Panc1 (cell line): Measurements from ENCODE around the gene TSC22D1. TPM values are rescaled to one million over a fixed set of nuclear protein-coding genes. Genes with fewer than 3 reads are reported as not detected.

ENCODE experiments used
- ATAC-seq: fragments of 200-7000 bp; cut with Tn5 transposase; 2 replicates; pipeline ENCODE4 v1.9.1; 2020; ENCODE audit warnings: mild to moderate bottlenecking, moderate library complexity
- BruUV-seq: library from RNA; stranded (reverse); fragments of 400-500 nt; replicated peaks from 2 replicates; lab custom pipeline; 2021; lab: Mats Ljungman, UMichigan
- CTCF ChIA-PET: fragments of 300-600 bp; sonication (Branson Sonifier 250); formaldehyde crosslinking; loops from one replicate; lab custom pipeline; 2022; ENCODE audit warnings: antibody characterized with exemption; lab: Charles Lee
- POLR2A ChIA-PET: fragments of 300-600 bp; sonication (Branson Sonifier 250); formaldehyde crosslinking; loops from one replicate; lab custom pipeline; 2022; ENCODE audit warnings: antibody characterized with exemption; lab: Charles Lee
- DNase-seq: peaks from one replicate; pipeline ENCODE4 v3.0.0-alpha.2; 2010; ENCODE audit warnings: low read depth, low spot score
- H3K27ac ChIP-seq: 2 replicates; pipeline ENCODE4 v1.5.1; 2011; ENCODE audit warnings: mild to moderate bottlenecking, low read length, inconsistent platforms
- H3K27me3 ChIP-seq: fragments of 200-500 bp; sonication (Bioruptor generic); 2 replicates; pipeline ENCODE4 v1.6.0; 2014; ENCODE audit warnings: low read length, inconsistent platforms; ENCODE audit not compliant: control insufficient read depth, insufficient read depth
- H3K36me3 ChIP-seq: fragments of 200-500 bp; sonication (Bioruptor generic); 2 replicates; pipeline ENCODE4 v1.5.1; 2014; ENCODE audit warnings: inconsistent platforms, mild to moderate bottlenecking, low read length, moderate library complexity; ENCODE audit not compliant: control insufficient read depth, insufficient read depth
- H3K4me1 ChIP-seq: 2 replicates; pipeline ENCODE4 v1.5.1; 2011; ENCODE audit warnings: inconsistent platforms, mild to moderate bottlenecking, low read length, moderate library complexity; ENCODE audit not compliant: control insufficient read depth, insufficient read depth
- H3K4me3 ChIP-seq, 2 experiments: 2 replicates each; pipeline ENCODE4 v1.5.1; 2011 to 2012; ENCODE audit warnings: low read depth in 2 of 2, low read length in 2 of 2, mild to moderate bottlenecking in 2 of 2, inconsistent platforms in 1 of 2, moderate library complexity in 1 of 2
- H3K9me3 ChIP-seq: fragments of 200-500 bp; sonication (Bioruptor generic); 2 replicates; pipeline ENCODE4 v1.5.1; 2014; ENCODE audit warnings: low read depth, mild to moderate bottlenecking, inconsistent platforms, low read length, moderate library complexity; ENCODE audit not compliant: control insufficient read depth, insufficient read depth
- POLR2AphosphoS5 ChIP-seq: IDR thresholded peaks from 2 replicates; pipeline ENCODE4 v1.6.1; 2012; ENCODE audit warnings: mild to moderate bottlenecking, low read depth, low read length, moderate library complexity
- SIN3A ChIP-seq: IDR thresholded peaks from 2 replicates; pipeline ENCODE4 v1.6.1; 2012; ENCODE audit warnings: low read depth, mild to moderate bottlenecking, low read length, moderate library complexity, borderline replicate concordance; ENCODE audit not compliant: insufficient read depth
- TCF7L2 ChIP-seq: IDR thresholded peaks from 2 replicates; pipeline ENCODE4 v1.6.1; 2011; ENCODE audit warnings: mild to moderate bottlenecking, low read depth, low read length, inconsistent platforms
- in situ Hi-C: cut with HindIII; loops from 2 replicates; pipeline ENCODE4 v1.10.0; 2016; ENCODE audit warnings: low sequenced_read_pairs, low pct_unique_long_range_greater_than_20kb
- intact Hi-C: fragments of 100-400 bp; cut with micrococcal nuclease; formaldehyde crosslinking; loops from one replicate; pipeline ENCODE4 v1.10.0; 2022; ENCODE audit not compliant: unreplicated experiment
- total RNA-seq: library from RNA; stranded (reverse); gene quantifications from one replicate; pipeline ENCODE4 v1.2.1, GENCODE V29; 2021; ENCODE audit not compliant: unreplicated experiment
- TF ChIP-seq, protein P1 (sequence below), 2 experiments: IDR thresholded peaks; 2 replicates each; pipeline ENCODE4 v1.6.1; 2011 to 2012; ENCODE audit warnings: low read depth in 2 of 2, control low read depth in 1 of 2, low read length in 1 of 2, mild to moderate bottlenecking in 1 of 2, moderate library complexity in 1 of 2; ENCODE audit not compliant: insufficient read depth in 1 of 2
- TF ChIP-seq, protein P2 (sequence below): fragments of 450-650 bp; IDR thresholded peaks from 2 replicates; pipeline ENCODE4 v1.5.1; 2017; ENCODE audit warnings: mild to moderate bottlenecking

TSC22D1 gene
- total RNA-seq, 1 experiment from 2014 or later: 31.8 TPM

DNA sequence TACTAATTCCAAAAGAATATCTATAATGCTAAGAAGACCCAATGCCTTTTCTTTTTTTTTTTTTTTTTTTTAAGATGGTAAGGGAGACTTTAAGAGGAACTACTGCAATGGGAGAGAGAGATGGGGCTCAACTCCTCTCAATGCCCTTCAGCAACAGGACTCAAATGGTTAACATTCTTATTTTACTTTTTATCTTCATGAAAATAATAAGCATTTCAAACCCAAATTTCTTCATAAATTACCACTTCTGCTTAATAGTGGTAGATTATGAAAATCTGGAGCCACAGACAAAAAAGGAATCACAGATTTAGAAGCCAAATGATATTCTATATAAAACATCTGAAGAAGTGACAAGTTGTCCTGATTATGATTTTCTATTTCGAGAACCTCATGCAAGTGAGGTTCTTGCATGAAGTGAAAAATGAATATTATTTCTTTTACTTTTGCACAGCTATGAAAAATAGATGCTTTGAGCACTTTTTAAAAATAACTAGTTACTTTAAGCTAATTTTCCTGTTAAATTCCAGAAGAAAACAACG is 128.3 kb downstream of the TSC22D1 start:
- Histone ChIP-seq H3K4me1 (no peaks in the 10 kb centered on the region), H3K9me3 (no peaks in the 10 kb centered on the region), H3K27ac (no peak overlapping the region), H3K36me3 (no peaks in the 10 kb centered on the region), H3K27me3 (no peaks in the 10 kb centered on the region), H3K4me3 (no peak overlapping the region)
- ATAC-seq (no peak), DNase-seq (no peak)
- POLR2A ChIA-PET: no interaction called here
- TF ChIP-seq SIN3A: no peak
- no peak for TF ChIP-seq TCF7L2
- TF ChIP-seq, protein P1, sequence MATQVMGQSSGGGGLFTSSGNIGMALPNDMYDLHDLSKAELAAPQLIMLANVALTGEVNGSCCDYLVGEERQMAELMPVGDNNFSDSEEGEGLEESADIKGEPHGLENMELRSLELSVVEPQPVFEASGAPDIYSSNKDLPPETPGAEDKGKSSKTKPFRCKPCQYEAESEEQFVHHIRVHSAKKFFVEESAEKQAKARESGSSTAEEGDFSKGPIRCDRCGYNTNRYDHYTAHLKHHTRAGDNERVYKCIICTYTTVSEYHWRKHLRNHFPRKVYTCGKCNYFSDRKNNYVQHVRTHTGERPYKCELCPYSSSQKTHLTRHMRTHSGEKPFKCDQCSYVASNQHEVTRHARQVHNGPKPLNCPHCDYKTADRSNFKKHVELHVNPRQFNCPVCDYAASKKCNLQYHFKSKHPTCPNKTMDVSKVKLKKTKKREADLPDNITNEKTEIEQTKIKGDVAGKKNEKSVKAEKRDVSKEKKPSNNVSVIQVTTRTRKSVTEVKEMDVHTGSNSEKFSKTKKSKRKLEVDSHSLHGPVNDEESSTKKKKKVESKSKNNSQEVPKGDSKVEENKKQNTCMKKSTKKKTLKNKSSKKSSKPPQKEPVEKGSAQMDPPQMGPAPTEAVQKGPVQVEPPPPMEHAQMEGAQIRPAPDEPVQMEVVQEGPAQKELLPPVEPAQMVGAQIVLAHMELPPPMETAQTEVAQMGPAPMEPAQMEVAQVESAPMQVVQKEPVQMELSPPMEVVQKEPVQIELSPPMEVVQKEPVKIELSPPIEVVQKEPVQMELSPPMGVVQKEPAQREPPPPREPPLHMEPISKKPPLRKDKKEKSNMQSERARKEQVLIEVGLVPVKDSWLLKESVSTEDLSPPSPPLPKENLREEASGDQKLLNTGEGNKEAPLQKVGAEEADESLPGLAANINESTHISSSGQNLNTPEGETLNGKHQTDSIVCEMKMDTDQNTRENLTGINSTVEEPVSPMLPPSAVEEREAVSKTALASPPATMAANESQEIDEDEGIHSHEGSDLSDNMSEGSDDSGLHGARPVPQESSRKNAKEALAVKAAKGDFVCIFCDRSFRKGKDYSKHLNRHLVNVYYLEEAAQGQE (IDR thresholded peaks at IDR 0.05; ENCODE audit: insufficient read depth in 1 of 2, low read depth in 2 of 2, low read length in 1 of 2): no peak
- TF ChIP-seq, protein P2, sequence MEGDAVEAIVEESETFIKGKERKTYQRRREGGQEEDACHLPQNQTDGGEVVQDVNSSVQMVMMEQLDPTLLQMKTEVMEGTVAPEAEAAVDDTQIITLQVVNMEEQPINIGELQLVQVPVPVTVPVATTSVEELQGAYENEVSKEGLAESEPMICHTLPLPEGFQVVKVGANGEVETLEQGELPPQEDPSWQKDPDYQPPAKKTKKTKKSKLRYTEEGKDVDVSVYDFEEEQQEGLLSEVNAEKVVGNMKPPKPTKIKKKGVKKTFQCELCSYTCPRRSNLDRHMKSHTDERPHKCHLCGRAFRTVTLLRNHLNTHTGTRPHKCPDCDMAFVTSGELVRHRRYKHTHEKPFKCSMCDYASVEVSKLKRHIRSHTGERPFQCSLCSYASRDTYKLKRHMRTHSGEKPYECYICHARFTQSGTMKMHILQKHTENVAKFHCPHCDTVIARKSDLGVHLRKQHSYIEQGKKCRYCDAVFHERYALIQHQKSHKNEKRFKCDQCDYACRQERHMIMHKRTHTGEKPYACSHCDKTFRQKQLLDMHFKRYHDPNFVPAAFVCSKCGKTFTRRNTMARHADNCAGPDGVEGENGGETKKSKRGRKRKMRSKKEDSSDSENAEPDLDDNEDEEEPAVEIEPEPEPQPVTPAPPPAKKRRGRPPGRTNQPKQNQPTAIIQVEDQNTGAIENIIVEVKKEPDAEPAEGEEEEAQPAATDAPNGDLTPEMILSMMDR: no peak
- TF ChIP-seq POLR2AphosphoS5: no peak
- intact Hi-C loops (no loop called here), in situ Hi-C loops (no loop called here)
- no TSS peak for BruUV-seq
- CTCF ChIA-PET: no interaction called here

DNA sequence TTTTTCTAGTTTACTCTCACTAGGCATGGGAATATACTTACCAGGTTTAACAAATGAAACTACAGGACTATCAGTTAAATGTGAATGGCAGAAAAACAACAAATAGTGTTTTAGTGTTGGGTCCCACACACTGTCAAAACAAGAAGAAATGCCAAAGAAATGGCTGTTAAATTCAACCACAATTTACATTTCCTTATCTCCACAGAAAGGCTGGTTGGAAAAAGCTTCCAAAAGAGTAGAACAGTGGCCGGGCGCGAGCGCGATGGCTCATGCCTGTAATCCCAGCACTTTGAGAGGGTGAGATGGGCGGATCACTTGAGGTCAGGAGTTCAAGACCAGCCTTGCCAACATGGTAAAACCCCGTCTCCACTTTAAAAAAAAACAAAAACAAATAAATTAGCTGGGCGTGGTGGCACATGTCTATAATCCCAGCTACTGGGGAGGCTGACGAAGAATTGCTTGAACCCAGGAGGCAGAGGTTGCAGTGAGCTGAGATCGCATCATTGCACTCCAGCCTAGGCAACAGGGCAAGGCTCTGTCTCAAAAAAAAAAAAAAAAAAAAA is 136.0 kb downstream of the TSC22D1 start:
- intact Hi-C loops: no loop called here

More for the DNA sequence above, 136.0 kb downstream of the TSC22D1 start:
- no peak for TF ChIP-seq POLR2AphosphoS5
- no peak for TF ChIP-seq TCF7L2
- TF ChIP-seq, protein P2: no peak
- no peak for TF ChIP-seq SIN3A
- TF ChIP-seq, protein P1 (IDR thresholded peaks at IDR 0.05; ENCODE audit: insufficient read depth in 1 of 2, low read depth in 2 of 2, low read length in 1 of 2): no peak
- peaks cover 6% of the 10 kb centered on the region; the same call in 1 of the 2 replicates for H3K4me1 ChIP-seq
- no peak overlapping the region for H3K4me3 ChIP-seq
- ChIA-PET CTCF (no interaction called here), POLR2A (no interaction called here)
- DNase-seq: no peak
- no TSS peak for BruUV-seq
- peaks cover 9% of the 10 kb centered on the region; the same call in 1 of the 2 replicates for H3K36me3 ChIP-seq
- no peak for ATAC-seq
- in situ Hi-C loops: no loop called here
- no peaks in the 10 kb centered on the region for H3K9me3 ChIP-seq
- no peaks in the 10 kb centered on the region for H3K27me3 ChIP-seq
- no peak overlapping the region for H3K27ac ChIP-seq
